Ovary (tissue), 3 donors: Measurements from ENCODE around the gene UBE2Q2.

Experiments
- CTCF ChIP-seq, 3 donors: fragments of 450-650 bp in 2 of 3; fragments of 200-600 bp in 1 of 3; IDR thresholded peaks; one replicate each; pipeline versions ENCODE4 v1.5.1 to v1.8.0; 2016 to 2022; ENCODE audit warnings: antibody characterized with exemption in 3 of 3, mild to moderate bottlenecking in 1 of 3
- EP300 ChIP-seq: sonication (generic); formaldehyde crosslinking; IDR thresholded peaks from one replicate; pipeline ENCODE4 v1.6.1; 2017; ENCODE audit warnings: antibody characterized with exemption
- POLR2A ChIP-seq: fragments of 450-650 bp; IDR thresholded peaks from one replicate; pipeline ENCODE4 v1.6.1; 2017; ENCODE audit warnings: antibody characterized with exemption, mild to moderate bottlenecking, moderate library complexity
- donor health status: DM: no; HTN: no; CAD: no.

- no peak for TF ChIP-seq EP300
- TF ChIP-seq POLR2A: no peak
- TF ChIP-seq CTCF (IDR thresholded peaks at IDR 0.05): no peak
Observed at GRCh38 chr15:75872403-75872990, 29.2 kb downstream of the UBE2Q2 start.
